Gastroesophageal sphincter (tissue), 4 donors: ENCODE results near the gene ARHGAP22. TPM values are rescaled to one million over a fixed set of nuclear protein-coding genes. Genes with fewer than 3 reads are reported as not detected.

Experiments
- ATAC-seq: fragments of 150-250 bp; one replicate; pipeline ENCODE4 v1.9.1; 2016; ENCODE audit warnings: mild to moderate bottlenecking, moderate library complexity
- H3K27ac ChIP-seq, 4 donors: fragments of 200-600 bp; sonication (generic) in 3 of 4; 1 replicate in 3 of 4; 2 replicates in 1 of 4; pipeline ENCODE4 v1.5.1; 2016 to 2019
- H3K27me3 ChIP-seq: fragments of 200-600 bp; sonication (generic); one replicate; pipeline ENCODE4 v1.5.1; 2019
- H3K36me3 ChIP-seq, 2 donors: fragments of 200-600 bp; sonication (generic); one replicate each; pipeline ENCODE4 v1.5.1; 2019; ENCODE audit warnings: control low read depth in 1 of 2
- H3K4me1 ChIP-seq, 3 donors: fragments of 200-600 bp; sonication (generic); 1 replicate in 2 of 3; 2 replicates in 1 of 3; pipeline ENCODE4 v1.5.1; 2016 to 2019; ENCODE audit warnings: control low read depth in 2 of 3
- H3K4me3 ChIP-seq, 2 donors: fragments of 200-600 bp; sonication (generic); one replicate each; pipeline ENCODE4 v1.5.1; 2019; ENCODE audit warnings: mild to moderate bottlenecking in 1 of 2, moderate library complexity in 1 of 2
- H3K9me3 ChIP-seq, 3 donors: fragments of 200-600 bp; sonication (generic); one replicate each; pipeline ENCODE4 v1.5.1; 2017 to 2019; ENCODE audit warnings: control low read depth in 2 of 3
- EP300 ChIP-seq: sonication (generic); formaldehyde crosslinking; IDR thresholded peaks from one replicate; pipeline ENCODE4 v1.6.1; 2017; ENCODE audit warnings: antibody characterized with exemption, mild to moderate bottlenecking
- POLR2A ChIP-seq, 2 donors: fragments of 450-650 bp; IDR thresholded peaks; one replicate each; pipeline ENCODE4 v1.6.1; 2017; ENCODE audit warnings: antibody characterized with exemption in 2 of 2, mild to moderate bottlenecking in 2 of 2, moderate library complexity in 1 of 2
- POLR2AphosphoS5 ChIP-seq: sonication (generic); formaldehyde crosslinking; IDR thresholded peaks from one replicate; pipeline ENCODE4 v1.6.1; 2017; ENCODE audit warnings: antibody characterized with exemption
- WGBS, 2 donors: methylation state at CpG; one replicate each; pipeline ENCODE4 v1.1.5; 2018; ENCODE audit warnings: low coverage in 1 of 2; 5-methylcytosine and 5-hydroxymethylcytosine counted together
- total RNA-seq, 4 donors: library from RNA; depleted of rRNA; stranded (reverse); fragments of >200 nt; gene quantifications; one replicate each; pipeline ENCODE4 v1.1.0, GENCODE V29; 2016
- TF ChIP-seq, protein P1 (sequence below), 4 experiments: fragments of 200-600 bp in 2 of 4; fragments of 450-650 bp in 2 of 4; sonication (generic) in 1 of 4; IDR thresholded peaks; one replicate each; pipeline ENCODE4 v1.5.1; 2017 to 2019; ENCODE audit warnings: antibody characterized with exemption in 4 of 4, mild to moderate bottlenecking in 2 of 4, moderate library complexity in 2 of 4

Gene ARHGAP22
- total RNA-seq, 4 donors from 2014 or later: 4.2 to 5.8 (median 5.1) TPM

DNA sequence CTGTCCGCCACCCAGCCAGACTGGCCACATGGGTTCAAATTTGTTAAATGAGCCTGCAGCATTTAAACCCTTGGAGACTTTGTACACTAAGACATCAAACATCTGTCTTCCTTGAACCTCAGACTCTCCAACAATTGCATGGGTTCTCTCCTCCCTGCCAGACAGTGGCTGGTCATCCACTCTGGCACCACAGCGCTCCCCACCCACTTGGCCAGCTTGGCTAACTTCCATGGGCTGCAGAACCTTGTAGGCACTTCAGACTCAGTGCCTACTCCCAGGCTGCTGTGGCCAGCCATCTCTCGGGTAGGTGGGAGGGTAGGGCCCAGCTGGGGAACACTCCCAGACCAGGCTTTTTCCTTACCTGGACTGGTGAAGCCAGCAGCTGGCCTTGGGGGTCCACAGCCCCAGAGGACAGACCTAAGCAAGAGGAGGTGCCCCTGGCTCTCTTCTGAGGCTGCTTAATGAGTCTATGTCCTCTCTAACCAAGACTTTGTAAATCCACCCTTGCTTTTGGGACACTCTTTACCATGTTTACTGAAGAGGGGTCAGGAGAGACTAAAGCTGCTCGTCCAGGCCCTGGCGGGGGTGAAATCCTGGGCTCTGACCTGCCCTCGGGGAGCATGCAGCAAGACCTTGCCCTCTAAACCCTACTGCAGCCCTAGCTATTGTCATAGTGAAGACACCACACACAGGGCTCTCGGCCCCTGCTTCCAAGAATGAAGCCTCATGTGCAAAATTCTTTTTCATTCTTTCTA lies 82.7 kb downstream of the ARHGAP22 start:
- Histone ChIP-seq H3K4me1 (peaks cover 0 to 38% (median 10%) of the 10 kb centered on the region in 3 donors), H3K4me3 (no peak overlapping the region), H3K27ac (no peak overlapping the region), H3K36me3 (no peaks in the 10 kb centered on the region), H3K9me3 (no peaks in the 10 kb centered on the region), H3K27me3 (no peaks in the 10 kb centered on the region)
- TF ChIP-seq POLR2A (IDR thresholded peaks at IDR 0.05) (no peak), POLR2AphosphoS5 (no peak), EP300 (no peak)
- TF ChIP-seq, protein P1, sequence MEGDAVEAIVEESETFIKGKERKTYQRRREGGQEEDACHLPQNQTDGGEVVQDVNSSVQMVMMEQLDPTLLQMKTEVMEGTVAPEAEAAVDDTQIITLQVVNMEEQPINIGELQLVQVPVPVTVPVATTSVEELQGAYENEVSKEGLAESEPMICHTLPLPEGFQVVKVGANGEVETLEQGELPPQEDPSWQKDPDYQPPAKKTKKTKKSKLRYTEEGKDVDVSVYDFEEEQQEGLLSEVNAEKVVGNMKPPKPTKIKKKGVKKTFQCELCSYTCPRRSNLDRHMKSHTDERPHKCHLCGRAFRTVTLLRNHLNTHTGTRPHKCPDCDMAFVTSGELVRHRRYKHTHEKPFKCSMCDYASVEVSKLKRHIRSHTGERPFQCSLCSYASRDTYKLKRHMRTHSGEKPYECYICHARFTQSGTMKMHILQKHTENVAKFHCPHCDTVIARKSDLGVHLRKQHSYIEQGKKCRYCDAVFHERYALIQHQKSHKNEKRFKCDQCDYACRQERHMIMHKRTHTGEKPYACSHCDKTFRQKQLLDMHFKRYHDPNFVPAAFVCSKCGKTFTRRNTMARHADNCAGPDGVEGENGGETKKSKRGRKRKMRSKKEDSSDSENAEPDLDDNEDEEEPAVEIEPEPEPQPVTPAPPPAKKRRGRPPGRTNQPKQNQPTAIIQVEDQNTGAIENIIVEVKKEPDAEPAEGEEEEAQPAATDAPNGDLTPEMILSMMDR (IDR thresholded peaks at IDR 0.05): no peak
- no peak for ATAC-seq
- 82 to 90% methylated on average over 2 to 5 of the region's 7 CpGs for WGBS, 2 donors

DNA sequence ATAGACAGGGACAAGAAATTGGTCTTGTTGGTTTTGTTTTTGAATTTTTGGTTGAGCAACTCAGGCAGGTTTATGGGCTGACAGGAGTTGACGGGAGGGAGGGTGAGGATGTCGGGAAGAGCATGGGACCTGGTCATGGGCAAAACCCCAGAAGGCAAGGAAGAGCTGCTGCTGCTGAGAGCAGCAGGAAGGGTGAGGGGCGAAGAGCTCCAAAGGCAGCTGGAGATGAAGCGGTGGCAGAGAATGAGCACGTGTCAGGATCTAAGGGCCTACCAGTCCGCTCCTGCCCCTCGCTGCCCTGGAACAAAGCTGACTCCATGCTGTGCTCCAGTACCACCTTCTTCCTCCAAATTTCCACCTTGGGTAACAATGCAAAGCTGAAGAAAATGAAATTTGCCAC lies 84.3 kb downstream of the ARHGAP22 start:
- Histone ChIP-seq H3K4me1 (peaks cover 0 to 26% (median 8%) of the 10 kb centered on the region in 3 donors), H3K9me3 (peaks cover 0 to 3% (median 0%) of the 10 kb centered on the region in 3 donors), H3K27ac (no peak overlapping the region), H3K4me3 (no peak overlapping the region), H3K36me3 (no peaks in the 10 kb centered on the region), H3K27me3 (no peaks in the 10 kb centered on the region)
- TF ChIP-seq EP300 (no peak), POLR2A (IDR thresholded peaks at IDR 0.05) (no peak), POLR2AphosphoS5 (no peak)
- TF ChIP-seq, protein P1 (IDR thresholded peaks at IDR 0.05): no peak
- 94% methylated on average over 3 to 7 of the region's 7 CpGs for WGBS, 2 donors
- no peak for ATAC-seq

DNA sequence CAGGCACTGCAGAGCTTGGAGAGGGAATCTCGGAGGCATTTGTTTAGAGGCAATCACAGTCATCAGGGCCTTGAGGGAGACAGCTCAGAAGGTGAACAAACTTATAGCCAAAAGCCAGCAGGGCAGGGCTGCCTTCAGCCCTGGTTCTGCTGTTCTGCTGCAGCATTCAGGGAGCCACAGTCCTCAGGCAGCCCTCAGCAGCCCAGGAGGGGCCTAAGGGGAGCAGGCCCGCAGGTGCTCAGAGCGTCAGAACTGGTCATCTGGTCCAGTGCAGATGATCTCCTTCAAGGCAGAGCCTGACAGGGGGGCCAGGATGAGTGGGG lies 84.7 kb downstream of the ARHGAP22 start:
- H3K27me3 ChIP-seq: no peaks in the 10 kb centered on the region

DNA sequence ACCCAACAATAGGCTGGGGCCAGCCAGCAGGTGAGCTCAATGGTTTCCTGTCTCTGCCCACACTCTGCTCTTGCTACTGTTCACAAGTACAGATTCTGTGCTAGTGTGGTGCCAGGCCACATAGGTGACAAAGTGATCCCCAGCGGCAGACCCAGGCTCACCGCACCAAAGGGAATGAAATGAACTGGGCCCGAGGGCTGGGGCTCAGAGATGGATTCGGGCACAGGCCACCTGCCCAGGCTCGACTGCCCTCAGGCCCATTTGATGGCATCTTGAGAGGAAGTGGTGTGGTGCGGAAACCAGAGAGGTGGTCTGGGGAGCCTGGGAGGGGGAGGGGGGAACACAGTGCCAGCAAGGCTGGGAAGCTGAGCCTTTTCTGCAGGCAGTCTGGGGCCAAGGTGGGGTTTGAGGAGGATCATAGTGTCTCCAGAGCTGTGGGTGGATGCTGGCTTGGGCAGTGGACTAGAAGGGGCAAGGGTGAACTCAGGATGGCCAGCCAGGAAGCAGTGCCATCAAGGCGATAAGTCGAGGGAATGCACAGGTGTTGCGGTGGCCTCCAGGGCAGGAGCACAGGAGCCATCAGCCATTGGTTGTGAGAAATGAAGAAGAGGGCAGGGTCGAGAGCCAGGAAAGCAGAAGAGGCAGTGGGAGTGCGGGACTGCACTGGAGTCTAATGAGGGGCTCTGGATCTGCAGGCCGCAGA lies 85.2 kb downstream of the ARHGAP22 start:
- Histone ChIP-seq H3K36me3 (no peaks in the 10 kb centered on the region), H3K9me3 (peaks cover 0 to 11% (median under 1%) of the 10 kb centered on the region in 3 donors), H3K27me3 (no peaks in the 10 kb centered on the region), H3K4me3 (no peak overlapping the region), H3K27ac (no peak overlapping the region), H3K4me1 (peaks cover 0 to 26% (median 8%) of the 10 kb centered on the region in 3 donors)
- ATAC-seq: no peak
- TF ChIP-seq POLR2A (IDR thresholded peaks at IDR 0.05): no peak
- no peak for TF ChIP-seq POLR2AphosphoS5
- no peak for TF ChIP-seq EP300
- TF ChIP-seq, protein P1 (IDR thresholded peaks at IDR 0.05): no peak
- 67 to 91% methylated on average over 3 to 10 of the region's 12 CpGs for WGBS, 2 donors

More for the DNA sequence above, 84.7 kb downstream of the ARHGAP22 start:
- WGBS, 2 donors: 100% methylated on average over 1 of the region's 3 CpGs; no CpG with 5 or more reads in 1 of the 2 donors
- Histone ChIP-seq H3K9me3 (peaks cover 0 to 7% (median 0%) of the 10 kb centered on the region in 3 donors), H3K4me1 (peaks cover 0 to 26% (median 8%) of the 10 kb centered on the region in 3 donors), H3K4me3 (no peak overlapping the region), H3K36me3 (no peaks in the 10 kb centered on the region), H3K27ac (no peak overlapping the region)
- TF ChIP-seq EP300: no peak
- TF ChIP-seq, protein P1 (IDR thresholded peaks at IDR 0.05): no peak
- no peak for TF ChIP-seq POLR2AphosphoS5
- TF ChIP-seq POLR2A (IDR thresholded peaks at IDR 0.05): no peak
- no peak for ATAC-seq
